GM23248 (cell line): ENCODE measurements around the gene ABLIM1. TPM values are rescaled to one million over a fixed set of nuclear protein-coding genes. Genes with fewer than 3 reads are reported as not detected.

Experiments used
- DNase-seq: peaks from one replicate; pipeline ENCODE4 v3.0.0-alpha.2; 2015
- H2AFZ ChIP-seq: fragments of 200-600 bp; sonication (generic); 2 replicates; pipeline ENCODE4 v1.6.1; 2016; ENCODE audit warnings: antibody characterized with exemption
- H3F3A ChIP-seq: fragments of 200-600 bp; sonication (generic); 2 replicates; pipeline ENCODE4 v1.6.1; 2016; ENCODE audit warnings: mild to moderate bottlenecking, antibody characterized with exemption, mixed run types; ENCODE audit not compliant: insufficient read depth
- H3K27ac ChIP-seq: fragments of 200-600 bp; sonication (generic); 2 replicates; pipeline ENCODE4 v1.5.1; 2016; ENCODE audit warnings: mild to moderate bottlenecking
- H3K27me3 ChIP-seq: fragments of 200-600 bp; sonication (generic); replicated peaks from 2 replicates; pipeline ENCODE4 v1.6.1; 2016; ENCODE audit warnings: mild to moderate bottlenecking; ENCODE audit not compliant: insufficient read depth
- H3K36me3 ChIP-seq: fragments of 200-600 bp; sonication (generic); 2 replicates; pipeline ENCODE4 v1.6.1; 2016; ENCODE audit warnings: low read depth, mild to moderate bottlenecking
- H3K4me1 ChIP-seq: fragments of 200-600 bp; sonication (generic); 2 replicates; pipeline ENCODE4 v1.6.1; 2016; ENCODE audit warnings: mild to moderate bottlenecking; ENCODE audit not compliant: insufficient read depth
- H3K4me2 ChIP-seq: fragments of 200-600 bp; sonication (generic); one replicate; pipeline ENCODE4 v1.6.1; 2016; ENCODE audit warnings: mild to moderate bottlenecking; ENCODE audit not compliant: unreplicated experiment
- H3K4me3 ChIP-seq: fragments of 200-600 bp; sonication (generic); 2 replicates; pipeline ENCODE4 v1.5.1; 2016; ENCODE audit warnings: mild to moderate bottlenecking
- H3K79me2 ChIP-seq: fragments of 200-600 bp; sonication (generic); 2 replicates; pipeline ENCODE4 v1.6.1; 2016; ENCODE audit warnings: mild to moderate bottlenecking; ENCODE audit not compliant: insufficient read depth
- H3K9ac ChIP-seq: fragments of 200-600 bp; sonication (generic); 2 replicates; pipeline ENCODE4 v1.6.1; 2016; ENCODE audit warnings: mild to moderate bottlenecking
- H3K9me2 ChIP-seq: fragments of 200-600 bp; sonication (generic); 2 replicates; pipeline ENCODE4 v1.6.1; 2016; ENCODE audit warnings: mixed run types, mild to moderate bottlenecking, moderate library complexity; ENCODE audit not compliant: insufficient read depth
- H3K9me3 ChIP-seq: fragments of 200-600 bp; sonication (generic); one replicate; pipeline ENCODE4 v1.6.1; 2017; ENCODE audit warnings: low read depth
- H4K20me1 ChIP-seq: fragments of 200-600 bp; sonication (generic); 2 replicates; pipeline ENCODE4 v1.6.0; 2016; ENCODE audit not compliant: insufficient read depth
- EZH2 ChIP-seq: fragments of 200-600 bp; sonication (generic); IDR thresholded peaks from 2 replicates; pipeline ENCODE4 v1.6.1; 2018; ENCODE audit warnings: antibody characterized with exemption, mild to moderate bottlenecking; ENCODE audit not compliant: insufficient read depth, poor library complexity, severe bottlenecking
- EZH2phosphoT487 ChIP-seq: fragments of 200-600 bp; sonication (generic); IDR thresholded peaks from 2 replicates; pipeline ENCODE4 v1.6.1; 2018; ENCODE audit warnings: antibody characterized with exemption, moderate library complexity, mild to moderate bottlenecking, low read depth; ENCODE audit not compliant: insufficient read depth
- WGBS, 2 experiments: methylation state at CpG; one replicate each; pipeline ENCODE4 v1.1.6; 2015 to 2017; ENCODE audit warnings: low lambda C conversion rate in 2 of 2, low coverage in 1 of 2; ENCODE audit errors: missing lambda C conversion rate in 2 of 2; 5-methylcytosine and 5-hydroxymethylcytosine counted together
- in situ Hi-C: fragments of 300-500 bp; cut with MboI; formaldehyde crosslinking; loops from 2 replicates; pipeline ENCODE4 v1.15.0; 2020
- polyA plus RNA-seq: library from polyadenylated mRNA; unstranded; fragments of >200 nt; fragmentation: Nextera tagmentation; extraction: Ambion mirVana; gene quantifications from 2 replicates; pipeline ENCODE4 v1.2.1, GENCODE V29; 2016
- total RNA-seq: library from RNA; depleted of rRNA; stranded (reverse); fragments of >200 nt; shearing (Covaris generic); gene quantifications from 2 replicates; pipeline ENCODE4 v1.2.3, GENCODE V29; 2014

Gene ABLIM1
- total and polyA plus RNA-seq, 2 experiments from 2014 or later, result 0.54 to 0.78 TPM

GRCh38 chr10:114437473-114438292, 220.4 kb downstream of the ABLIM1 start:
- H3K9me3 ChIP-seq, result no peaks in the 10 kb centered on the region
- peak; percentile 54 for DNase-seq
- H2AFZ ChIP-seq, result no peak overlapping the region
- no peak overlapping the region for H3K27ac ChIP-seq
- H3K9ac ChIP-seq, result no peak overlapping the region
- no peaks in the 10 kb centered on the region for H3K4me1 ChIP-seq
- H3K4me2 ChIP-seq, result no peak overlapping the region
- no peak overlapping the region for H3K4me3 ChIP-seq
- no peaks in the 10 kb centered on the region for H3F3A ChIP-seq
- no peaks in the 10 kb centered on the region for H3K9me2 ChIP-seq
- in situ Hi-C loops, result no loop called here
- no peak for TF ChIP-seq EZH2phosphoT487
- TF ChIP-seq EZH2, result no peak
- peaks cover 3% of the 10 kb centered on the region; the same call in 1 of the 2 replicates for H3K27me3 ChIP-seq
- H3K79me2 ChIP-seq, result no peaks in the 10 kb centered on the region
- H3K36me3 ChIP-seq, result no peaks in the 10 kb centered on the region
- WGBS, 2 experiments, result 44 to 53% methylated on average over 9 of the region's 9 CpGs
- H4K20me1 ChIP-seq, result no peaks in the 10 kb centered on the region

- no peak overlapping the region for H2AFZ ChIP-seq
- 79 to 80% methylated on average over 2 of the region's 2 CpGs for WGBS, 2 experiments
- no peaks in the 10 kb centered on the region for H3K9me2 ChIP-seq
- no peaks in the 10 kb centered on the region for H3K36me3 ChIP-seq
- H3K4me2 ChIP-seq, result no peak overlapping the region
- H3F3A ChIP-seq, result no peaks in the 10 kb centered on the region
- TF ChIP-seq EZH2 (no peak), EZH2phosphoT487 (no peak)
- peaks cover 3% of the 10 kb centered on the region; the same call in 1 of the 2 replicates for H3K27me3 ChIP-seq
- H3K9ac ChIP-seq, result no peak overlapping the region
- H3K4me1 ChIP-seq, result no peaks in the 10 kb centered on the region
- H3K27ac ChIP-seq, result no peak overlapping the region
- H4K20me1 ChIP-seq, result no peaks in the 10 kb centered on the region
- H3K4me3 ChIP-seq, result no peak overlapping the region
- in situ Hi-C loops, result no loop called here
- no peaks in the 10 kb centered on the region for H3K9me3 ChIP-seq
- DNase-seq, result no peak
- H3K79me2 ChIP-seq, result no peaks in the 10 kb centered on the region
Measured at GRCh38 chr10:114436941-114437340, 221.1 kb downstream of the ABLIM1 start.

- in situ Hi-C loops, result no loop called here
- Histone ChIP-seq H3K36me3 (no peaks in the 10 kb centered on the region), H3K4me3 (no peak overlapping the region), H3F3A (no peaks in the 10 kb centered on the region), H3K4me1 (no peaks in the 10 kb centered on the region), H2AFZ (no peak overlapping the region), H3K79me2 (no peaks in the 10 kb centered on the region), H3K27me3 (no peaks in the 10 kb centered on the region; the same call in none of the 2 replicates), H3K9me2 (no peaks in the 10 kb centered on the region), H3K4me2 (no peak overlapping the region), H3K9me3 (no peaks in the 10 kb centered on the region), H3K27ac (no peak overlapping the region), H4K20me1 (no peaks in the 10 kb centered on the region), H3K9ac (no peak overlapping the region)
- no peak for DNase-seq
- 62 to 69% methylated on average over 4 of the region's 4 CpGs for WGBS, 2 experiments
- TF ChIP-seq EZH2, result no peak
- TF ChIP-seq EZH2phosphoT487, result no peak
Measured at GRCh38 chr10:114432566-114433093, 225.4 kb downstream of the ABLIM1 start.

GRCh38 chr10:114431414-114432135, 226.5 kb downstream of the ABLIM1 start:
- Histone ChIP-seq H3K9me3 (no peaks in the 10 kb centered on the region), H4K20me1 (no peaks in the 10 kb centered on the region), H3K9ac (no peak overlapping the region), H3K4me1 (no peaks in the 10 kb centered on the region), H3K4me3 (no peak overlapping the region), H3K79me2 (no peaks in the 10 kb centered on the region), H3K27me3 (no peaks in the 10 kb centered on the region; the same call in none of the 2 replicates), H3K27ac (no peak overlapping the region), H3K9me2 (no peaks in the 10 kb centered on the region), H2AFZ (no peak overlapping the region), H3K36me3 (no peaks in the 10 kb centered on the region), H3K4me2 (no peak overlapping the region), H3F3A (no peaks in the 10 kb centered on the region)
- no peak for DNase-seq
- WGBS, 2 experiments, result 78 to 82% methylated on average over 4 of the region's 4 CpGs
- in situ Hi-C loops, result no loop called here
- TF ChIP-seq EZH2phosphoT487, result no peak
- no peak for TF ChIP-seq EZH2
